Trophoblast cell (in vitro differentiated cells and primary cell): ENCODE measurements around the gene ATP2B3.

Source experiments
- DNase-seq, 2 donors: peaks; one replicate each; pipeline ENCODE4 v3.0.0-alpha.2; 2016
- H2AFZ ChIP-seq: 2 replicates; pipeline ENCODE4 v1.6.1; 2013; ENCODE audit warnings: low read length, moderate library complexity, mild to moderate bottlenecking; ENCODE audit not compliant: insufficient read depth, poor library complexity
- H2AK5ac ChIP-seq: 2 replicates; pipeline ENCODE4 v1.6.1; 2013; ENCODE audit warnings: mild to moderate bottlenecking, low read length
- H2BK120ac ChIP-seq: 2 replicates; pipeline ENCODE4 v1.6.1; 2013; ENCODE audit warnings: low read length, mild to moderate bottlenecking, moderate library complexity; ENCODE audit not compliant: insufficient read depth, poor library complexity
- H2BK12ac ChIP-seq: 2 replicates; pipeline ENCODE4 v1.6.1; 2013; ENCODE audit warnings: mild to moderate bottlenecking, low read length, moderate library complexity
- H2BK5ac ChIP-seq: 2 replicates; pipeline ENCODE4 v1.6.1; 2013; ENCODE audit warnings: low read length, low read depth, moderate library complexity, mild to moderate bottlenecking; ENCODE audit not compliant: poor library complexity
- H3K14ac ChIP-seq: 2 replicates; pipeline ENCODE4 v1.6.1; 2013; ENCODE audit warnings: mild to moderate bottlenecking, low read length
- H3K18ac ChIP-seq: 2 replicates; pipeline ENCODE4 v1.6.1; 2013; ENCODE audit warnings: mild to moderate bottlenecking, low read length
- H3K23ac ChIP-seq: 2 replicates; pipeline ENCODE4 v1.6.1; 2013; ENCODE audit warnings: low read length
- H3K27ac ChIP-seq: 2 replicates; pipeline ENCODE4 v1.5.1; 2013; ENCODE audit warnings: low read depth, mild to moderate bottlenecking, inconsistent platforms, low read length, moderate library complexity
- H3K27me3 ChIP-seq: 2 replicates; pipeline ENCODE4 v1.6.1; 2013; ENCODE audit warnings: inconsistent platforms, mild to moderate bottlenecking, low read length, moderate library complexity; ENCODE audit not compliant: insufficient read depth
- H3K36me3 ChIP-seq, 2 experiments: 1 replicate in 1 of 2; 2 replicates in 1 of 2; pipeline ENCODE4 v1.6.1; 2013; ENCODE audit warnings: low read length in 2 of 2, mild to moderate bottlenecking in 2 of 2, moderate library complexity in 1 of 2; ENCODE audit not compliant: insufficient read depth in 2 of 2, control insufficient read depth in 1 of 2
- H3K4ac ChIP-seq: 2 replicates; pipeline ENCODE4 v1.6.1; 2013; ENCODE audit warnings: low read depth, mild to moderate bottlenecking, low read length, moderate library complexity
- H3K4me1 ChIP-seq, 2 experiments: 1 replicate in 1 of 2; 2 replicates in 1 of 2; pipeline ENCODE4 v1.6.1; 2013; ENCODE audit warnings: low read length in 2 of 2, mild to moderate bottlenecking in 2 of 2, moderate library complexity in 1 of 2; ENCODE audit not compliant: insufficient read depth in 2 of 2, control insufficient read depth in 1 of 2
- H3K4me2 ChIP-seq: 2 replicates; pipeline ENCODE4 v1.6.1; 2013; ENCODE audit warnings: inconsistent platforms, mild to moderate bottlenecking, low read length, moderate library complexity
- H3K4me3 ChIP-seq: 2 replicates; pipeline ENCODE4 v1.5.1; 2013; ENCODE audit warnings: mild to moderate bottlenecking, low read depth, low read length, inconsistent platforms
- H3K79me1 ChIP-seq: one replicate; pipeline ENCODE4 v1.6.1; 2013; ENCODE audit warnings: low read length
- H3K79me2 ChIP-seq: 2 replicates; pipeline ENCODE4 v1.6.1; 2013; ENCODE audit warnings: low read length, mild to moderate bottlenecking; ENCODE audit not compliant: control insufficient read depth, insufficient read depth, poor library complexity
- H3K9ac ChIP-seq: 2 replicates; pipeline ENCODE4 v1.6.1; 2013; ENCODE audit warnings: mild to moderate bottlenecking, low read length
- H3K9me3 ChIP-seq: 2 replicates; pipeline ENCODE4 v1.6.1; 2013; ENCODE audit warnings: low read depth, mild to moderate bottlenecking, control low read depth, inconsistent platforms, low read length; ENCODE audit not compliant: insufficient read depth
- H4K12ac ChIP-seq: 2 replicates; pipeline ENCODE4 v1.6.1; 2013; ENCODE audit warnings: low read depth, mild to moderate bottlenecking, low read length, moderate library complexity
- H4K8ac ChIP-seq: 2 replicates; pipeline ENCODE4 v1.6.1; 2013; ENCODE audit warnings: low read depth, mild to moderate bottlenecking, low read length, moderate library complexity
- H4K91ac ChIP-seq: one replicate; pipeline ENCODE4 v1.6.1; 2013; ENCODE audit warnings: low read depth, mild to moderate bottlenecking, low read length, moderate library complexity
- WGBS: extraction: QIAGEN DNeasy Blood & Tissue Kit; methylation state at CpG from one replicate; pipeline ENCODE4 v1.1.7; 2013; ENCODE audit warnings: missing lambda C conversion rate; ENCODE audit not compliant: insufficient read length, insufficient coverage; ENCODE audit errors: extremely low coverage; 5-methylcytosine and 5-hydroxymethylcytosine counted together

The ATP2B3 gene

GRCh38 chrX:153610836-153611213, 93.4 kb downstream of the ATP2B3 start:
- no peak for DNase-seq
- H3K4ac ChIP-seq: no peak overlapping the region
- WGBS: no CpG with 5 or more reads among the region's 9 CpGs

GRCh38 chrX:153611298-153612095, 94.1 kb downstream of the ATP2B3 start:
- peaks cover 0 to 2% of the 10 kb centered on the region in 2 experiments for H3K4me1 ChIP-seq
- H4K91ac ChIP-seq: no peak overlapping the region
- no peak overlapping the region for H3K27ac ChIP-seq
- H3K23ac ChIP-seq: no peak overlapping the region
- H4K8ac ChIP-seq: no peak overlapping the region
- no peak overlapping the region for H3K9ac ChIP-seq
- no peaks in the 10 kb centered on the region for H3K79me1 ChIP-seq
- no peaks in the 10 kb centered on the region for H3K79me2 ChIP-seq
- H3K27me3 ChIP-seq: no peaks in the 10 kb centered on the region
- DNase-seq: no peak
- H4K12ac ChIP-seq: no peak overlapping the region
- no peak overlapping the region for H3K14ac ChIP-seq
- H2BK5ac ChIP-seq: no peak overlapping the region
- no peak overlapping the region for H3K4me2 ChIP-seq
- no peak overlapping the region for H2AK5ac ChIP-seq
- no peaks in the 10 kb centered on the region for H3K36me3 ChIP-seq
- no peak overlapping the region for H2BK12ac ChIP-seq
- H3K18ac ChIP-seq: no peak overlapping the region
- H3K4ac ChIP-seq: no peak overlapping the region
- H3K4me3 ChIP-seq: no peak overlapping the region
- WGBS: no CpG with 5 or more reads among the region's 14 CpGs
- H2BK120ac ChIP-seq: no peak overlapping the region
- no peaks in the 10 kb centered on the region for H3K9me3 ChIP-seq
- no peak overlapping the region for H2AFZ ChIP-seq

More at GRCh38 chrX:153610836-153611213, 93.4 kb downstream of the ATP2B3 start:
- no peak overlapping the region for H2BK12ac ChIP-seq
- no peak overlapping the region for H3K4me2 ChIP-seq
- no peaks in the 10 kb centered on the region for H3K79me1 ChIP-seq
- H3K9ac ChIP-seq: no peak overlapping the region
- no peaks in the 10 kb centered on the region for H3K79me2 ChIP-seq
- H3K27me3 ChIP-seq: no peaks in the 10 kb centered on the region
- no peak overlapping the region for H2AK5ac ChIP-seq
- no peak overlapping the region for H2BK120ac ChIP-seq
- H4K91ac ChIP-seq: no peak overlapping the region
- H4K8ac ChIP-seq: no peak overlapping the region
- H3K4me1 ChIP-seq: peaks cover 0 to 2% of the 10 kb centered on the region in 2 experiments
- H3K23ac ChIP-seq: no peak overlapping the region
- no peak overlapping the region for H3K18ac ChIP-seq
- no peak overlapping the region for H3K14ac ChIP-seq
- H4K12ac ChIP-seq: no peak overlapping the region
- no peak overlapping the region for H2AFZ ChIP-seq
- no peak overlapping the region for H2BK5ac ChIP-seq
- H3K4me3 ChIP-seq: no peak overlapping the region
- H3K36me3 ChIP-seq: no peaks in the 10 kb centered on the region
- H3K27ac ChIP-seq: no peak overlapping the region
- H3K9me3 ChIP-seq: no peaks in the 10 kb centered on the region

GRCh38 chrX:153612413-153612812, 95.0 kb downstream of the ATP2B3 start:
- Histone ChIP-seq H3K79me1 (no peaks in the 10 kb centered on the region), H3K4me1 (peaks cover 0 to 2% of the 10 kb centered on the region in 2 experiments), H3K18ac (no peak overlapping the region), H3K23ac (no peak overlapping the region), H3K9ac (no peak overlapping the region), H3K27ac (no peak overlapping the region), H3K4me3 (no peak overlapping the region), H3K79me2 (no peaks in the 10 kb centered on the region), H2AK5ac (no peak overlapping the region), H4K12ac (no peak overlapping the region), H2BK12ac (no peak overlapping the region), H3K9me3 (no peaks in the 10 kb centered on the region), H3K14ac (no peak overlapping the region), H3K27me3 (no peaks in the 10 kb centered on the region), H3K36me3 (no peaks in the 10 kb centered on the region), H3K4me2 (no peak overlapping the region), H2BK5ac (no peak overlapping the region), H4K91ac (no peak overlapping the region), H2BK120ac (no peak overlapping the region), H4K8ac (no peak overlapping the region), H3K4ac (no peak overlapping the region), H2AFZ (no peak overlapping the region)
- no CpG with 5 or more reads among the region's 10 CpGs for WGBS
- DNase-seq: no peak

GRCh38 chrX:153614818-153615217, 97.4 kb downstream of the ATP2B3 start:
- no peak overlapping the region for H4K91ac ChIP-seq
- H4K8ac ChIP-seq: no peak overlapping the region
- H3K4me2 ChIP-seq: no peak overlapping the region
- no peak overlapping the region for H3K9ac ChIP-seq
- DNase-seq: no peak
- no peaks in the 10 kb centered on the region for H3K9me3 ChIP-seq
- no peak overlapping the region for H3K27ac ChIP-seq
- H2BK12ac ChIP-seq: no peak overlapping the region
- H3K23ac ChIP-seq: no peak overlapping the region
- no CpG with 5 or more reads among the region's 6 CpGs for WGBS
- no peak overlapping the region for H3K4ac ChIP-seq
- H3K4me1 ChIP-seq: peaks cover 0 to 2% of the 10 kb centered on the region in 2 experiments
- H3K27me3 ChIP-seq: no peaks in the 10 kb centered on the region
- no peaks in the 10 kb centered on the region for H3K79me1 ChIP-seq
- no peak overlapping the region for H2AFZ ChIP-seq
- H2BK120ac ChIP-seq: no peak overlapping the region
- no peak overlapping the region for H3K4me3 ChIP-seq
- H3K79me2 ChIP-seq: no peaks in the 10 kb centered on the region
- H2AK5ac ChIP-seq: no peak overlapping the region
- no peak overlapping the region for H3K18ac ChIP-seq
- no peak overlapping the region for H2BK5ac ChIP-seq
- no peak overlapping the region for H3K14ac ChIP-seq
- H3K36me3 ChIP-seq: no peaks in the 10 kb centered on the region
- no peak overlapping the region for H4K12ac ChIP-seq
